Breast epithelium (tissue), 4 donors: ENCODE measurements around the gene TSC22D3. TPM values are rescaled to one million over a fixed set of nuclear protein-coding genes. Genes with fewer than 3 reads are reported as not detected.

Source experiments
- DNase-seq, 2 donors: peaks; one replicate each; pipeline ENCODE4 v3.0.0-alpha.2; 2019; ENCODE audit warnings: low spot score in 2 of 2
- H3K27ac ChIP-seq, 2 donors: fragments of 200-600 bp; sonication (generic) in 1 of 2; one replicate each; pipeline ENCODE4 v1.5.1; 2016 to 2019; ENCODE audit warnings: mild to moderate bottlenecking in 1 of 2
- H3K27me3 ChIP-seq, 2 donors: fragments of 200-600 bp; sonication (generic) in 1 of 2; one replicate each; pipeline versions ENCODE4 v1.5.1 to v1.6.0; 2017 to 2019; ENCODE audit warnings: control low read depth in 1 of 2, mild to moderate bottlenecking in 1 of 2
- H3K36me3 ChIP-seq: fragments of 200-600 bp; one replicate; pipeline ENCODE4 v1.5.1; 2019
- H3K4me1 ChIP-seq, 2 donors: fragments of 200-600 bp; sonication (generic); one replicate each; pipeline ENCODE4 v1.5.1; 2016 to 2019; ENCODE audit warnings: control low read depth in 1 of 2
- H3K4me3 ChIP-seq, 3 donors: fragments of 200-600 bp; sonication (generic); 1 replicate in 2 of 3; 2 replicates in 1 of 3; pipeline ENCODE4 v1.5.1; 2016 to 2019; ENCODE audit warnings: mild to moderate bottlenecking in 3 of 3, moderate library complexity in 2 of 3
- H3K9me3 ChIP-seq, 2 donors: fragments of 200-600 bp; sonication (generic) in 1 of 2; one replicate each; pipeline ENCODE4 v1.5.1; 2016 to 2019; ENCODE audit warnings: control low read depth in 1 of 2
- POLR2A ChIP-seq: fragments of 450-650 bp; IDR thresholded peaks from one replicate; pipeline ENCODE4 v1.6.1; 2016; ENCODE audit warnings: antibody characterized with exemption, mild to moderate bottlenecking, moderate library complexity
- POLR2AphosphoS5 ChIP-seq, 3 donors: sonication (generic); formaldehyde crosslinking; IDR thresholded peaks; one replicate each; pipeline ENCODE4 v1.6.1; 2017; ENCODE audit warnings: antibody characterized with exemption in 3 of 3
- intact Hi-C: fragments of 100-400 bp; cut with DNase I; formaldehyde crosslinking; loops from one replicate; pipeline ENCODE4 v1.15.1; 2023; ENCODE audit warnings: low total_unique reads
- total RNA-seq, 3 donors: library from RNA; depleted of rRNA; stranded (reverse); fragments of >200 nt; gene quantifications; one replicate each; pipeline ENCODE4 v1.1.0, GENCODE V29; 2016
- TF ChIP-seq, protein P1 (sequence below), 3 donors: fragments of 450-650 bp; IDR thresholded peaks; one replicate each; pipeline ENCODE4 v1.5.1; 2016 to 2017; ENCODE audit warnings: antibody characterized with exemption in 3 of 3, mild to moderate bottlenecking in 3 of 3, moderate library complexity in 3 of 3

Gene TSC22D3
- total RNA-seq, 3 donors from 2014 or later = 606 to 1,046 (median 681) TPM

DNA sequence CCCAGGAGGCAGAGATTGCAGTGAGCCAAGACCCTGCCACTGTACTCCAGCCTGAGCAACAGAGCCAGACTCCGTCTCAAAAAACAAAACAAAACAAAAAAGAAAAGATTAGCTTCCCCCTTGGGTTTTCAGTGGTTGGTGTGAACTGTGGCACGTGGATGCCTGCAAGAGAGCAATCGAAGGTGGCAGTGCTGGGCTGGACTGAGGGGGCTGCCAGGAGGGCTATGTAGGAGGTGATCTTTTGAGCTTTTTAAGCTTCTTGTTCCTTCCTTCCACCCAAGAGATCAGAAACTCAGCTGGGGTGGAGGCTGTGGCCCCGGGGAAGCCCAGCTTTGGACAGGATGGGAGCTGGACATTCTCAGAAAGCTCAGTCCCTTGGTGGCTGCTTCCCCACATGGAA is 97.7 kb downstream of the TSC22D3 start:
- Histone ChIP-seq H3K27me3 (peaks cover 0 to 62% of the 10 kb centered on the region in 2 donors), H3K4me1 (peaks cover 0 to 11% of the 10 kb centered on the region in 2 donors), H3K27ac (peak overlapping the region; percentile 94 to 99), H3K4me3 (peak overlapping the region in 2 of 3 donors; percentile 59 to 64), H3K36me3 (no peaks in the 10 kb centered on the region), H3K9me3 (no peaks in the 10 kb centered on the region)
- intact Hi-C loops = loop anchor here (5.0 kb wide), 1 partner anchor 39 kb away; no protein-coding TSS in a partner anchor
- TF ChIP-seq, protein P1, sequence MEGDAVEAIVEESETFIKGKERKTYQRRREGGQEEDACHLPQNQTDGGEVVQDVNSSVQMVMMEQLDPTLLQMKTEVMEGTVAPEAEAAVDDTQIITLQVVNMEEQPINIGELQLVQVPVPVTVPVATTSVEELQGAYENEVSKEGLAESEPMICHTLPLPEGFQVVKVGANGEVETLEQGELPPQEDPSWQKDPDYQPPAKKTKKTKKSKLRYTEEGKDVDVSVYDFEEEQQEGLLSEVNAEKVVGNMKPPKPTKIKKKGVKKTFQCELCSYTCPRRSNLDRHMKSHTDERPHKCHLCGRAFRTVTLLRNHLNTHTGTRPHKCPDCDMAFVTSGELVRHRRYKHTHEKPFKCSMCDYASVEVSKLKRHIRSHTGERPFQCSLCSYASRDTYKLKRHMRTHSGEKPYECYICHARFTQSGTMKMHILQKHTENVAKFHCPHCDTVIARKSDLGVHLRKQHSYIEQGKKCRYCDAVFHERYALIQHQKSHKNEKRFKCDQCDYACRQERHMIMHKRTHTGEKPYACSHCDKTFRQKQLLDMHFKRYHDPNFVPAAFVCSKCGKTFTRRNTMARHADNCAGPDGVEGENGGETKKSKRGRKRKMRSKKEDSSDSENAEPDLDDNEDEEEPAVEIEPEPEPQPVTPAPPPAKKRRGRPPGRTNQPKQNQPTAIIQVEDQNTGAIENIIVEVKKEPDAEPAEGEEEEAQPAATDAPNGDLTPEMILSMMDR (IDR thresholded peaks at IDR 0.05) = no peak
- TF ChIP-seq POLR2A (no peak), POLR2AphosphoS5 (IDR thresholded peaks at IDR 0.05) (no peak)
- DNase-seq = no peak

DNA sequence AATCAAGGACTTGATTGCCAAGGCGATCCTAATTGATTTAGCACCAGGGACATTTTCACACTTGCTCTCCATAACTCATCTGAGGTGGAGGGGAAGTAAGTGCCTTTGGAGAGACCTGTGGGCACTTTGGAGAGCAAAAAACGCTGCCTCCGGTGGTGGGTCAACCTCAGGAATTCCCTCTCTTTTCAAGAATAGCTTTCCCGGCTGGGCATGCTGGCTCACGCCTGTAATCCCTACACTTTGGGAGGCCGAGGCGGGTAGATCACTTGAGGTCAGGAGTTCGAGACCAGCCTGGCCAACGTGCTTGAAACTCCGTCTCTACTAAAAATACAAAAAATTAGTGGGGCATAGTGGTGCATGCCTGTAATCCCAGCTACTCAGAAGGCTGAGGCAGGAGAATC is 98.1 kb downstream of the TSC22D3 start:
- Histone ChIP-seq H3K4me1 (peaks cover 0 to 7% of the 10 kb centered on the region in 2 donors), H3K27ac (peak overlapping the region; percentile 94 to 99)

DNA sequence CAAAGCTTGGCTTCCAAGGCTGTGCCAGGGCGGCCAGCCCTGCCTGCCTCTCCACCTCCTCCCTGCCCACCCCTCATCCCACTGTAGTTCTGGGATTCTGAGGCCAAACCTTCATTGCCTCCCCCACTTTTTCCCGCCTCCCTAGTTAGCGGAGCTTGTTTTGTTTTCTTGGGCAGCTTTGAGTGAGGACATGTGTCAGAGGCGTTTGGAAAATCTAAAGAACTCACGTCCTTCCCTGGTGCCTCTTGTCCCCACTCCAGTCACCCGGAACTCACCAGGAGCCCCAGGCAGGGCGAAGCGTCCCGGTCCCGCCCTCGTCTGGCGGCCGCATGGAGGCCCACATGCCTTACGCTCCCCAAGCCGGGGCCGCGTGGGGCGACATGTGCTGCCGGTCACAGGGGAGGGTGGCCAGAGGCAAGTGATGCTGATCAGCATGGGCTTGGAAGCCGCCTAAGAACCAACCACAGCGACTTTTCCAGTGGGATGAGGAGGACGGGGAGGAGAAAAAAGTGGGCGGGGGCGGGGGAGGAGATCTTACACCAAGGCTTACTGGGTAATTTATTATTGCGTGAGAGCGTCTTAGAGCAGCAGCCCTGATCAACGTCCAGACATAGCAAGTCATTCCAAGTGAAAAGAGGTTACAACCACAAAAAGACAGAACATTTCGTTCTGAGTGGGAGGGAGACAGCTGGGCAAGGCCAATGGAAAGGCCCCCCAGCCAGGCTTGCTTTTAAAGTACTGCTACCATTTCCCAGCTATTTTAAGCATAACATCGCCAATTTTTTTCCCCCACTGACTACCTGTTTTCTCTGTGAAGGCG is 98.8 kb downstream of the TSC22D3 start:
- TF ChIP-seq, protein P1 (IDR thresholded peaks at IDR 0.05) = no peak
- TF ChIP-seq POLR2AphosphoS5 (IDR thresholded peaks at IDR 0.05) = peak; percentile 82 to 88 (median 88)
- intact Hi-C loops = loop anchor here (5.0 kb wide), 1 partner anchor 41 kb away; no protein-coding TSS in a partner anchor

More for the DNA sequence above, 98.1 kb downstream of the TSC22D3 start:
- no peaks in the 10 kb centered on the region for H3K9me3 ChIP-seq
- peaks cover 0 to 58% of the 10 kb centered on the region in 2 donors for H3K27me3 ChIP-seq
- peak overlapping the region; percentile 55 to 64 (median 59) for H3K4me3 ChIP-seq
- intact Hi-C loops = loop anchor here (5.0 kb wide), 1 partner anchor 40 kb away; no protein-coding TSS in a partner anchor
- no peaks in the 10 kb centered on the region for H3K36me3 ChIP-seq
- peak in 1 of 2 donors; percentile 48 for DNase-seq
- TF ChIP-seq, protein P1 (IDR thresholded peaks at IDR 0.05) = no peak
- TF ChIP-seq POLR2A = no peak

DNA sequence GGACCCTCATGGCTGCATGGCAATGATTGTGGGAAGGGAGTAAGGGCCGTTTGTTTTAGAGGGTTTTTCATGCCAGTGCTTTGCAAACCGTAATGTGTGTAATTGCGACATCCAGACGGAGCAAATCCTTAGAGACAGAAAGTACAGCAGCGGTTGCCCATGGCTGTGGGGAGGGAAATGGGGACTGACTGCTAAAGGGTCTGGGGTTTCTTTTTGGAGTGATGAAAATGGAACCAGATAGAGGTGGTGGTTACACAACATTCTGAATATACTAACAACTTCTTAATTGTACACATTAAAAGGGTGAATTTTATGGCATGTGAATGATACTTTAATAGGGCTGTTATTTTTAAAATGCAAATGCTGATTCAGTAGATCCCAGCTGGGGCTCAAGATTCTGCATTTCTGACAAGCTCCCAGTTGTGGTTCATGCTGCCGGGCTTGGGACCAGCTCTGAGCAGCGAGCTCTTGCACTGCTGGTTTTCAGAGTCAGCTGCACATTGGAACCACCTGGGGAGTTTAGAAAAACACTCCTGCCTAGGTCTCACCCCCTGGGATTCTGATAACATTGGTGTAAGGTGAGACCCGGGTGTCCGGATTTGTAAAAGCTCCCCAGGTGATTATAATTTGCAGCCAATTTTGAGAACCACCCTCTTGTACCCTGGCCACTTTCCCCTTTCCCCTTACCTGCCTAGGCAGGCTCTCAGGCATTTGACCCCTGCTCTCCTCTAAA is 99.6 kb downstream of the TSC22D3 start:
- H3K9me3 ChIP-seq = no peaks in the 10 kb centered on the region
- H3K27me3 ChIP-seq = peaks cover 0 to 65% of the 10 kb centered on the region in 2 donors
- no peak for DNase-seq
- peak overlapping the region; percentile 55 to 64 (median 59) for H3K4me3 ChIP-seq
- peaks cover 0 to 7% of the 10 kb centered on the region in 2 donors for H3K4me1 ChIP-seq
- no peaks in the 10 kb centered on the region for H3K36me3 ChIP-seq
- H3K27ac ChIP-seq = peak overlapping the region; percentile 94 to 99
- TF ChIP-seq POLR2AphosphoS5 (IDR thresholded peaks at IDR 0.05) (peak; percentile 31 to 63 (median 39)), POLR2A (no peak)
- TF ChIP-seq, protein P1 (IDR thresholded peaks at IDR 0.05) = no peak
- intact Hi-C loops = loop anchor here (5.0 kb wide), 1 partner anchor 41 kb away; no protein-coding TSS in a partner anchor

More for the DNA sequence above, 98.8 kb downstream of the TSC22D3 start:
- DNase-seq = peak; percentile 82 to 91
- H3K27me3 ChIP-seq = peaks cover 0 to 58% of the 10 kb centered on the region in 2 donors
- no peaks in the 10 kb centered on the region for H3K36me3 ChIP-seq
- H3K4me1 ChIP-seq = peaks cover 0 to 7% of the 10 kb centered on the region in 2 donors
- no peaks in the 10 kb centered on the region for H3K9me3 ChIP-seq
- H3K27ac ChIP-seq = peak overlapping the region; percentile 94 to 99
- peak overlapping the region; percentile 55 to 64 (median 59) for H3K4me3 ChIP-seq
